Common myeloid progenitor, CD34-positive (primary cell): ENCODE results near the gene FMO5.

ENCODE experiments used
- CTCF ChIA-PET: fragments of 350-600 bp; sonication (Branson Sonifier 250); formaldehyde crosslinking; loops from one replicate; lab custom pipeline; 2021; ENCODE audit warnings: antibody characterized with exemption; lab: Charles Lee
- POLR2A ChIA-PET: fragments of 350-600 bp; sonication (Branson Sonifier 250); formaldehyde crosslinking; loops from one replicate; lab custom pipeline; 2021; ENCODE audit warnings: antibody characterized with exemption; lab: Charles Lee
- DNase-seq, 3 donors: peaks; one replicate each; pipeline versions ENCODE4 v3.0.0 to v3.0.0-alpha.2; 2013
- H3K27ac ChIP-seq, 2 experiments: 1 replicate in 1 of 2; 2 replicates in 1 of 2; pipeline ENCODE4 v1.7.0; 2013; ENCODE audit warnings: inconsistent platforms in 2 of 2, low read length in 2 of 2, mild to moderate bottlenecking in 2 of 2, low read depth in 1 of 2, moderate library complexity in 1 of 2; ENCODE audit not compliant: severe bottlenecking in 2 of 2, insufficient read depth in 1 of 2, poor library complexity in 1 of 2
- H3K27me3 ChIP-seq, 5 experiments: replicated peaks in 2 of 5; 1 replicate in 3 of 5; 2 replicates in 2 of 5; pipeline versions ENCODE4 v1.6.1 to v1.7.0; 2013; ENCODE audit warnings: low read length in 4 of 5, mild to moderate bottlenecking in 2 of 5, moderate library complexity in 2 of 5, inconsistent platforms in 1 of 5; ENCODE audit not compliant: insufficient read depth in 5 of 5, control insufficient read depth in 4 of 5
- H3K36me3 ChIP-seq, 4 experiments: 1 replicate in 2 of 4; 2 replicates in 2 of 4; pipeline versions ENCODE4 v1.6.1 to v1.7.0; 2013; ENCODE audit warnings: low read length in 3 of 4, control low read depth in 1 of 4, mild to moderate bottlenecking in 1 of 4; ENCODE audit not compliant: control insufficient read depth in 4 of 4, insufficient read depth in 4 of 4
- H3K4me1 ChIP-seq, 4 experiments: 1 replicate in 3 of 4; 2 replicates in 1 of 4; pipeline versions ENCODE4 v1.6.1 to v1.7.1; 2013; ENCODE audit warnings: low read length in 3 of 4, mild to moderate bottlenecking in 3 of 4, control low read depth in 1 of 4, inconsistent platforms in 1 of 4, moderate library complexity in 1 of 4; ENCODE audit not compliant: control insufficient read depth in 4 of 4, insufficient read depth in 4 of 4; ENCODE audit errors: control extremely low read depth in 1 of 4
- H3K4me3 ChIP-seq, 7 experiments: 1 replicate in 4 of 7; 2 replicates in 3 of 7; pipeline versions ENCODE4 v1.5.1 to v1.7.0; 2013; ENCODE audit warnings: mild to moderate bottlenecking in 7 of 7, low read length in 6 of 7, moderate library complexity in 6 of 7, inconsistent platforms in 2 of 7, low read depth in 2 of 7, control low read depth in 1 of 7; ENCODE audit not compliant: insufficient read depth in 4 of 7, control insufficient read depth in 1 of 7; ENCODE audit errors: extremely low read depth in 1 of 7
- H3K9me3 ChIP-seq, 5 experiments: 1 replicate in 4 of 5; 2 replicates in 1 of 5; pipeline versions ENCODE4 v1.6.1 to v1.7.1; 2013; ENCODE audit warnings: low read length in 4 of 5, mild to moderate bottlenecking in 2 of 5, inconsistent platforms in 1 of 5, low read depth in 1 of 5, moderate library complexity in 1 of 5; ENCODE audit not compliant: control insufficient read depth in 4 of 5, insufficient read depth in 2 of 5; ENCODE audit errors: control extremely low read depth in 1 of 5
- whole genome bisulfite sequencing: methylation state at CpG from one replicate; pipeline ENCODE4 v1.1.5; 2013; ENCODE audit not compliant: insufficient coverage; 5-methylcytosine and 5-hydroxymethylcytosine counted together

The FMO5 gene

DNA sequence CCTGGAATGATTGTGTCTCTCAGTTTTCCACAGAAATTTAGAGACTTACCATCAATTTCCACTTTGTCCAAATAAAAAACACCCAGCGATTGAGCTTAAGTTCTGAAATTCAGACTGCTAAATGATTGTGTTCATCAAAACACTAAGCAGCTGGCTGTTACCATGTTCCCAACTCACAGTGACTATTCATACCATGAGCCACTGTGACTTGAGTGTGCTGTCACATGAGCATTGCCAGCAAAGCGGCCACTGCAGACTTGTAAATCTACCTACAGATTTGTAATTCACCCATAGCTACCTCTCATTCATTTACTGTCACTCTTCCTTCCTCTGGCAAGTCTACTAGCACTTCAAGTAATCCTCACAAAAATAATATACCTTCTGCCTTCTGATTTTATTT lies 35.6 kb downstream of the FMO5 start:
- H3K4me3 ChIP-seq: no peak overlapping the region
- ChIA-PET POLR2A (no interaction called here), CTCF (interaction anchor here (0.8 kb wide), 1 partner anchor 16 kb away, joined by 3 read pairs; no protein-coding TSS in a partner anchor)
- H3K27me3 ChIP-seq: no peaks in the 10 kb centered on the region
- no peaks in the 10 kb centered on the region for H3K4me1 ChIP-seq
- peaks cover 0 to 5% (median 0%) of the 10 kb centered on the region in 4 experiments for H3K36me3 ChIP-seq
- H3K27ac ChIP-seq: no peak overlapping the region
- no peak for DNase-seq
- H3K9me3 ChIP-seq: peaks cover 0 to 2% (median 0%) of the 10 kb centered on the region in 5 experiments
- 100% methylated on average over 1 of the region's 2 CpGs for WGBS

DNA sequence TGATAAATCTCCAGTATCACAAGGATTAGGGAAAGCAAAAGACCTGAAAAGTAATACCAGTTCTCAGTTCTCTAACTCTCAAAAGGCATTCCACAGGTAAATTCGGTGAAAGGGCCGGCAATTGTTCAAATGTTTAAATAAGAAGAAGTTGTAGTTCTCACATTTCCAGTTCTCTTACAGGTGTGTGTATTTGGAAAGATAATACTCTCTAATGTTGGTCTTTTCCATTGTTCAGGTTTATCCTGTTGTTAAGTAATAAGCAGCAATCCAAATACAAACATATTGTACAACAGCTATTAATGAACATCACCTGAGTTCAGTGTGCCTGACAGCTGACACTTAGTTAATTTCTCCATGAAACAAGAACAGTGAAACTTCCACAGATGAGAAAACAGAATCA lies 39.7 kb downstream of the FMO5 start:
- ChIA-PET POLR2A (no interaction called here), CTCF (no interaction called here)
- peaks cover 0 to 5% (median 0%) of the 10 kb centered on the region in 4 experiments for H3K36me3 ChIP-seq
- no CpG with 5 or more reads among the region's 2 CpGs for WGBS
- no peak for DNase-seq
- no peaks in the 10 kb centered on the region for H3K27me3 ChIP-seq
- H3K4me1 ChIP-seq: no peaks in the 10 kb centered on the region
- no peak overlapping the region for H3K27ac ChIP-seq
- H3K9me3 ChIP-seq: no peaks in the 10 kb centered on the region
- no peak overlapping the region for H3K4me3 ChIP-seq

DNA sequence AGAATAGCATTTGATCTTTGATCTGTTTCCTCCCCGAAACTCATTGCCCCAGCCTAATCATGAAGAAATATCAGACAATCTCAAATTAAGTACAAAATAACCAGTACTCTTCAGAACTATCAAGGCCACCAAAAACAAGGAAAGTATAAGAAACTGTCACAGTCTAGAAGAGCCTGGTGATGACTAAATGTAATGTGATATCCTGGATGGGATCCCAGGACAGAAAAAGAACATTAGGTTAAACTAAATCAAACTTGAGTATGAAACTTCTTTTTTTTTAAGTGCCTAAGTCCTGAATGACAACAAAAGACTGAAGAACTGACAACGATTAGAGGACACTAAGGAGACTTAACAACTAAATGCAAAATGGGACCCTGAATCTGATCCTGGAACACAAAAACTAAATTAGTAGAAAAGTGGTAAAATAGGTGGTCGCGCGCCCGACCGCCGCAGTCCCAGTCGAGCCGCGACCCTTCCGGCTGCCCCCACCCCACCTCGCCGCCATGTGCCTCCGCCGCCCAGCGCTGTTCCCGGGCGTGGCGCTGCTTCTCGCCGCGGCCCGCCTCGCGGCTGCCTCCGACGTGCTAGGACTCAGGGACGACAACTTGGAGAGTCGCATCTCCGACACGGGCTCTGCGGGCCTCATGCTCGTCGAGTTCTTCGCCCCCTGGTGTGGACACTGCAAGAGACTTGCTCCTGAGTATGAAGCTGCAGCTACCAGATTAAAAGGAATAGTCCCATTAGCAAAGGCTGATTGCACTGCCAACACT lies 47.3 kb downstream of the FMO5 start:
- peak; percentile 38 to 64 (median 48) for DNase-seq
- Histone ChIP-seq H3K36me3 (peaks cover 0 to 3% (median 1%) of the 10 kb centered on the region in 4 experiments), H3K4me1 (peaks cover 2 to 10% (median 7%) of the 10 kb centered on the region in 4 experiments), H3K27ac (no peak overlapping the region), H3K27me3 (no peaks in the 10 kb centered on the region), H3K4me3 (peak overlapping the region in 5 of 7 experiments; percentile 8 to 64 (median 47)), H3K9me3 (no peaks in the 10 kb centered on the region)
- CTCF ChIA-PET: interaction anchor here (1.2 to 1.6 kb wide), 2 partner anchors 64 to 66 kb away, joined by 3 to 6 read pairs; partner anchors contain the start of gene CHD1L
- POLR2A ChIA-PET: no interaction called here
- WGBS: 38% methylated on average over 26 of the region's 36 CpGs

DNA sequence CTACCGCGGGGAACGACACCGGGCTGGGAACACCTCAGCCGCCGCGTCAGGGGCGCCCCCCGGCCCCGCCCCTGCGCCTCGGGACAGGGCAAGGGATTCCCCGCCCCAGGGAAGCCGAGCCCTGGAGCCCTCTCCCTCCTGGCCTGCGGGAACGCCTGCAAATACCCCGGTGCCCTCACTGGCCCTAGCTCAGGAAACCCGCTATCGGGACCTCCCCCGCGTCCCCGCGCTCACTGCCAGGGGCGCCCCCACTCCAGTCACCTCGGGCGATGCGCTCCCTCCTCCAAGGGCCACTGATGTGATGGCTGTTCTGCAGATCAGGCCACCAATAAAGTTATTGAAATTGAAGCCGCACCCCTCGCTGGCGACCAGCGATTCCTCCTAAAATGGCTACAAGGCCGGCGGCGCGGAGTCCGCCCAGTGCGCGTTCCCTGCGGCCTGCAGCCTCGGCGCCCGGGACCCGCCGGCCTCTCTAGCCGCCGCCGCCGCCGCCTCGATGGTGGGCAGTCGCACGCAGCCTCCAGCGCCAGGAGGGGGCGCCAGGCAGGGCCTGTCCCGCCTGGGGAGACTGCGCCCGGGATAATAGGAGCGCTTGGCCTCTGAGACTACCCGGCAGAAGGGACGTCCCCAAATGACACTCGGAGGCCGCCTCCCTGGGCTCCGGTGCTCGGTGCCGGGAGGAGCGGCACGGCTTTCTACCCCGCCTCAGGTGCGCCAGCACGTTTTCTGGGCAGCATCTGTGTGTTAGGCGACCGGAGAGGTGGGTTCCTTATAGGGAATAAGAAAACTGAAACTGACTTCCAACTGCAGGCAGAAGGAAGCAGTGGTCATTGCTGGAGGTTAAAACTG lies 52.7 kb downstream of the FMO5 start, which contains the start of gene PRKAB2:
TSS of gene PRKAB2 (minus strand) at position 303 of the 849 bp plus-strand sequence. CDS start 326 bp downstream, outside the sequence.
- Histone ChIP-seq H3K4me1 (peaks cover 7 to 34% (median 22%) of the 10 kb centered on the region in 4 experiments), H3K27ac (peak within 1 kb of the TSS; percentile 65 to 92), H3K9me3 (no peaks in the 10 kb centered on the region), H3K27me3 (no peaks in the 10 kb centered on the region), H3K36me3 (peaks cover 0 to 3% (median 3%) of the 10 kb centered on the region in 4 experiments), H3K4me3 (peak within 1 kb of the TSS; percentile 95 to 99 (median 97))
- CTCF ChIA-PET: interaction anchor here (0.7 to 3.1 kb wide), 15 partner anchors 9 to 101 kb away, joined by 3 to 11 read pairs (median 4); partner anchors contain the start of genes CHD1L and FMO5
- POLR2A ChIA-PET: interaction anchor here (0.5 to 1.3 kb wide), 3 partner anchors 51 to 88 kb away, joined by 3 to 4 read pairs (median 3); partner anchors contain the start of gene CHD1L
- peak; percentile 98 to 99 (median 99) for DNase-seq
- WGBS: 0% methylated on average over 68 of the region's 72 CpGs

DNA sequence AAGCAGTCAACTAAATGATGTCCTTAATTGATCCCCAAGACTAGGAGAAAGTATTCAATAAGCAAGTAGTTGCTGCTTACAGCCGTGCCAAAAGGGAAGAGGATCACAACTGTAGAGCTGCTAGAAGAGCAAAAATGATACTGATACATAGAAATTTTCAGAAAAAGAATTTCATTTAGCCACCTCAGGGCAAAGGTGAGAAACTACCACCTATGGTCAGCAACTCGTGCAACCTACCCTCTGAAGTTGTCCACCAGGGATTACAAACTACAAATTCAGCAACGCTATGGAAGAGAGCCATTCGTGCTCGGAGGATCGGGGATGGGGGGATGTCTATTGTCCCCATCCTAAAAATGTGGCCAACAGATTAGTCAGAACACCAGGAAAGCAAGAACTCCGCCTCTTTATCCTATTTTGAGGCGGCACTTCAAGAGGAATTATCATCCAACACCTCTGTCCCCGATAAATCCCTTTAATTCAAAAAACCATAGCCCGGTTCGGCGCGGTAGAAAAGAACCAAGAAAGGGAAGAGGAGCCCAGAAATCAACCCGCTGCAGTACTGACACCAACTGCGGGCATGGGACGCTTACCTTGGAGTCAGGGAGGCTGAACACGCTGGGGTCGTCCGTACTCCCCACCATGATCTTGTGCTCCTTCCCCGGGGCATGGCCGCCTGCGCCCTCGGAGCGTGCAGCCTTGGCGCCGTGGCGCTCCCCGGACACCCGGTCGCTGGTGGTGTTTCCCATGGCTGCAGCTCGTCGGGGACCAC lies 53.6 kb downstream of the FMO5 start:
- H3K27me3 ChIP-seq: no peaks in the 10 kb centered on the region
- ChIA-PET CTCF (interaction anchor here (0.7 to 3.1 kb wide), 8 partner anchors 10 to 82 kb away, joined by 3 to 8 read pairs (median 4); partner anchors contain the start of genes CHD1L and FMO5), POLR2A (interaction anchor here (0.5 to 1.3 kb wide), 2 partner anchors 52 to 71 kb away, joined by 3 to 4 read pairs; partner anchors contain the start of gene CHD1L)
- peak overlapping the region; percentile 95 to 99 (median 97) for H3K4me3 ChIP-seq
- H3K36me3 ChIP-seq: peaks cover 0 to 11% (median 4%) of the 10 kb centered on the region in 4 experiments
- WGBS: 0% methylated on average over 32 of the region's 32 CpGs
- H3K4me1 ChIP-seq: peaks cover 7 to 34% (median 22%) of the 10 kb centered on the region in 4 experiments
- DNase-seq: peak in 1 of 3 donors; percentile 18
- H3K27ac ChIP-seq: peak overlapping the region; percentile 51 to 92
- H3K9me3 ChIP-seq: no peaks in the 10 kb centered on the region
